C4-2B (cell line): ENCODE data around the gene PLPP3.

Experiments
- CTCF ChIP-seq: fragments of 450-650 bp; conservative IDR thresholded peaks from 2 replicates; pipeline ENCODE4 v1.5.1; 2017; ENCODE audit warnings: mild to moderate bottlenecking
- ZFX ChIP-seq: fragments of 450-650 bp; IDR thresholded peaks from 2 replicates; pipeline ENCODE4 v1.6.1; 2017

GRCh38 chr1:56535939-56536338 lies 43.4 kb downstream of the PLPP3 start:
- TF ChIP-seq CTCF (no peak), ZFX (no peak)
